Measurements from ENCODE around the gene STARD3. TPM values are rescaled to one million over a fixed set of nuclear protein-coding genes. Genes with fewer than 3 reads are reported as not detected.

STARD3 gene
- total RNA-seq, 2 experiments from 2014 or later = 56.1 to 56.8 TPM

GRCh38 chr17:39648616-39649366 is 11.8 kb downstream of the STARD3 start:
- DNase-seq = no peak
- H3K36me3 Mint-ChIP-seq (ENCODE audit: low read depth) = peaks cover 2% of the 10 kb centered on the region
- CTCF ChIA-PET = interaction anchor here (0.7 to 1.0 kb wide), 2 partner anchors 14 to 25 kb away, joined by 3 read pairs; no protein-coding TSS in a partner anchor
- H3K27me3 Mint-ChIP-seq (ENCODE audit: low read depth) = no peaks in the 10 kb centered on the region
- no peak overlapping the region for H3K27ac Mint-ChIP-seq
- no peak overlapping the region for H3K4me3 Mint-ChIP-seq
- intact Hi-C loops (cut with micrococcal nuclease) = no loop called here
- peaks cover 35% of the 10 kb centered on the region for H3K4me1 Mint-ChIP-seq (ENCODE audit: low read depth)
- no peaks in the 10 kb centered on the region for H3K9me3 Mint-ChIP-seq

- no peak overlapping the region for H3K27ac Mint-ChIP-seq
Measured at GRCh38 chr17:39650121-39650579, 13.2 kb downstream of the STARD3 start.

GRCh38 chr17:39651923-39652586 is 15.1 kb downstream of the STARD3 start:
- H3K4me3 Mint-ChIP-seq = no peak overlapping the region
- DNase-seq = no peak
- H3K36me3 Mint-ChIP-seq (ENCODE audit: low read depth) = peaks cover 7% of the 10 kb centered on the region
- no peaks in the 10 kb centered on the region for H3K9me3 Mint-ChIP-seq
- intact Hi-C loops (cut with micrococcal nuclease) = no loop called here
- H3K4me1 Mint-ChIP-seq (ENCODE audit: low read depth) = peaks cover 37% of the 10 kb centered on the region
- CTCF ChIA-PET = interaction anchor here (0.7 to 6.0 kb wide), 6 partner anchors 10 to 78 kb away, joined by 3 to 44 read pairs (median 10); partner anchors contain the start of genes MIEN1 and PNMT
- H3K27me3 Mint-ChIP-seq (ENCODE audit: low read depth) = no peaks in the 10 kb centered on the region
- H3K27ac Mint-ChIP-seq = no peak overlapping the region

More at GRCh38 chr17:39650121-39650579, 13.2 kb downstream of the STARD3 start:
- no peak for DNase-seq
- H3K36me3 Mint-ChIP-seq (ENCODE audit: low read depth) = peaks cover 2% of the 10 kb centered on the region
- no peaks in the 10 kb centered on the region for H3K9me3 Mint-ChIP-seq
- CTCF ChIA-PET = interaction anchor here (0.6 to 6.0 kb wide), 4 partner anchors 9 to 194 kb away, joined by 4 to 44 read pairs (median 4); no protein-coding TSS in a partner anchor
- intact Hi-C loops (cut with micrococcal nuclease) = no loop called here
- H3K4me3 Mint-ChIP-seq = no peak overlapping the region
- peaks cover 36% of the 10 kb centered on the region for H3K4me1 Mint-ChIP-seq (ENCODE audit: low read depth)
- no peaks in the 10 kb centered on the region for H3K27me3 Mint-ChIP-seq (ENCODE audit: low read depth)

GRCh38 chr17:39652587-39653315 is 15.8 kb downstream of the STARD3 start:
- Mint-ChIP-seq H3K27ac (no peak overlapping the region), H3K27me3 (ENCODE audit: low read depth) (no peaks in the 10 kb centered on the region), H3K4me1 (ENCODE audit: low read depth) (peaks cover 39% of the 10 kb centered on the region), H3K36me3 (ENCODE audit: low read depth) (peaks cover 7% of the 10 kb centered on the region), H3K9me3 (no peaks in the 10 kb centered on the region), H3K4me3 (no peak overlapping the region)
- DNase-seq = no peak
- intact Hi-C loops (cut with micrococcal nuclease) = no loop called here
- CTCF ChIA-PET = interaction anchor here (0.5 to 6.0 kb wide), 11 partner anchors 11 to 1342 kb away, joined by 3 to 44 read pairs (median 6); partner anchors contain the start of genes MIEN1 and STARD3

GRCh38 chr17:39653316-39653661 is 16.3 kb downstream of the STARD3 start:
- no peaks in the 10 kb centered on the region for H3K9me3 Mint-ChIP-seq
- no peak overlapping the region for H3K4me3 Mint-ChIP-seq
- no peak for DNase-seq
- H3K4me1 Mint-ChIP-seq (ENCODE audit: low read depth) = peaks cover 44% of the 10 kb centered on the region
- intact Hi-C loops (cut with micrococcal nuclease) = no loop called here
- H3K36me3 Mint-ChIP-seq (ENCODE audit: low read depth) = peaks cover 7% of the 10 kb centered on the region
- CTCF ChIA-PET = interaction anchor here (0.6 to 6.0 kb wide), 17 partner anchors 11 to 423 kb away, joined by 3 to 44 read pairs (median 6); partner anchors contain the start of genes MIEN1, STARD3 and TCAP
- H3K27me3 Mint-ChIP-seq (ENCODE audit: low read depth) = no peaks in the 10 kb centered on the region
- no peak overlapping the region for H3K27ac Mint-ChIP-seq

- H3K36me3 Mint-ChIP-seq (ENCODE audit: low read depth) = peaks cover 7% of the 10 kb centered on the region
- DNase-seq = peak; percentile 92
- H3K27me3 Mint-ChIP-seq (ENCODE audit: low read depth) = no peaks in the 10 kb centered on the region
- no peaks in the 10 kb centered on the region for H3K9me3 Mint-ChIP-seq
- CTCF ChIA-PET = interaction anchor here (0.6 to 6.0 kb wide), 23 partner anchors 12 to 422 kb away, joined by 3 to 44 read pairs (median 6); partner anchors contain the start of genes MIEN1, STARD3 and TCAP
- H3K27ac Mint-ChIP-seq = no peak overlapping the region
- H3K4me3 Mint-ChIP-seq = no peak overlapping the region
- intact Hi-C loops (cut with micrococcal nuclease) = loop anchor here (1.0 kb wide), 1 partner anchor 31 kb away; no protein-coding TSS in a partner anchor
- H3K4me1 Mint-ChIP-seq (ENCODE audit: low read depth) = peaks cover 47% of the 10 kb centered on the region
Measured at GRCh38 chr17:39653662-39654331, 16.9 kb downstream of the STARD3 start.

- Mint-ChIP-seq H3K27me3 (ENCODE audit: low read depth) (no peaks in the 10 kb centered on the region), H3K27ac (peak overlapping the region; percentile 26), H3K4me1 (ENCODE audit: low read depth) (peaks cover 54% of the 10 kb centered on the region), H3K4me3 (no peak overlapping the region), H3K36me3 (ENCODE audit: low read depth) (peaks cover 10% of the 10 kb centered on the region), H3K9me3 (no peaks in the 10 kb centered on the region)
- intact Hi-C loops (cut with micrococcal nuclease) = no loop called here
- CTCF ChIA-PET = interaction anchor here (0.6 to 6.0 kb wide), 19 partner anchors 11 to 298 kb away, joined by 3 to 44 read pairs (median 6); partner anchors contain the start of genes MIEN1, PGAP3, PNMT and STARD3
- no peak for DNase-seq
Measured at GRCh38 chr17:39655105-39655504, 18.2 kb downstream of the STARD3 start.

- intact Hi-C loops (cut with micrococcal nuclease) = no loop called here
- CTCF ChIA-PET = interaction anchor here (0.9 kb wide), 1 partner anchor 235 kb away, joined by 3 read pairs; no protein-coding TSS in a partner anchor
- no peak for DNase-seq
- Mint-ChIP-seq H3K27ac (no peak overlapping the region), H3K9me3 (no peaks in the 10 kb centered on the region), H3K4me1 (ENCODE audit: low read depth) (peaks cover 46% of the 10 kb centered on the region), H3K4me3 (no peak overlapping the region), H3K36me3 (ENCODE audit: low read depth) (peaks cover 14% of the 10 kb centered on the region), H3K27me3 (ENCODE audit: low read depth) (no peaks in the 10 kb centered on the region)
Measured at GRCh38 chr17:39658346-39658745, 21.4 kb downstream of the STARD3 start.

GRCh38 chr17:39658760-39659159 is 21.8 kb downstream of the STARD3 start:
- Mint-ChIP-seq H3K4me1 (ENCODE audit: low read depth) (peaks cover 44% of the 10 kb centered on the region), H3K36me3 (ENCODE audit: low read depth) (peaks cover 14% of the 10 kb centered on the region), H3K27me3 (ENCODE audit: low read depth) (no peaks in the 10 kb centered on the region), H3K9me3 (no peaks in the 10 kb centered on the region), H3K4me3 (no peak overlapping the region), H3K27ac (no peak overlapping the region)
- intact Hi-C loops (cut with micrococcal nuclease) = no loop called here
- CTCF ChIA-PET = no interaction called here
- DNase-seq = no peak

- peak overlapping the region; percentile 61 for H3K27ac Mint-ChIP-seq
- H3K9me3 Mint-ChIP-seq = no peaks in the 10 kb centered on the region
- CTCF ChIA-PET = interaction anchor here (0.8 to 1.0 kb wide), 2 partner anchors 12 to 36 kb away, joined by 3 to 4 read pairs; no protein-coding TSS in a partner anchor
- no peak for DNase-seq
- H3K4me3 Mint-ChIP-seq = no peak overlapping the region
- H3K4me1 Mint-ChIP-seq (ENCODE audit: low read depth) = peaks cover 40% of the 10 kb centered on the region
- H3K27me3 Mint-ChIP-seq (ENCODE audit: low read depth) = no peaks in the 10 kb centered on the region
- H3K36me3 Mint-ChIP-seq (ENCODE audit: low read depth) = peaks cover 14% of the 10 kb centered on the region
- intact Hi-C loops (cut with micrococcal nuclease) = no loop called here
Measured at GRCh38 chr17:39659279-39660010, 22.5 kb downstream of the STARD3 start.

- Mint-ChIP-seq H3K9me3 (no peaks in the 10 kb centered on the region), H3K4me1 (ENCODE audit: low read depth) (peaks cover 34% of the 10 kb centered on the region), H3K36me3 (ENCODE audit: low read depth) (peaks cover 14% of the 10 kb centered on the region), H3K27me3 (ENCODE audit: low read depth) (no peaks in the 10 kb centered on the region), H3K4me3 (no peak overlapping the region), H3K27ac (peak overlapping the region; percentile 61)
- CTCF ChIA-PET = interaction anchor here (0.8 to 1.0 kb wide), 2 partner anchors 11 to 37 kb away, joined by 3 to 4 read pairs; no protein-coding TSS in a partner anchor
- intact Hi-C loops (cut with micrococcal nuclease) = no loop called here
- DNase-seq = no peak
Measured at GRCh38 chr17:39660011-39660360, 23.0 kb downstream of the STARD3 start.

All from activated naive CD4-positive, alpha-beta T cell treated with anti-CD3 and anti-CD28 coated beads for 36 hours (primary cell).